T follicular helper cell (primary cell): ENCODE measurements around the gene BIN2.
"Not testable (repeated sequence)": the region's sequence is repeated elsewhere in the genome, so short reads cannot be mapped to it uniquely, and the experiment has no call there.

ENCODE experiments used
- DNase-seq: peaks from one replicate; pipeline ENCODE4 v3.0.0-alpha.2; 2020; ENCODE audit warnings: low read depth

The BIN2 gene

DNA sequence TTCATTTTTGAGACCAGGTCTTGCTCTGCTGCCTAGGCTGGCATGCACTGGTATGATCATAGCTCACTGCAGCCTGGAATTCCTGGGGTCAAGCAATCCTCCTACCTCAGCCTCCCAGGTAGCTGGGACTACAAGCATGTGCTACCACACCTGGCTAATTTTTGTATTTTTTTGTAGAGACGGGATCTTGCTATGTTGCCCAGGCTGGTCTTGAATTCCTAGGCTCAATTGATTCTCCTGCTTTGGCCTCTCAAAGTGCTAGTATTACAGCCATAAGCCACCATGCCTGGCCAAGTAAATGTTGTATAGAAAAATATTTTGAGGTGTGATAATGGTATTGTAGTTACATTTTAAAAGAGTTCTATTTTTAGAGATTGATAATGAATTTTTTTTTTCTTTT lies 12.6 kb downstream of the BIN2 start:
- no peak for DNase-seq

DNA sequence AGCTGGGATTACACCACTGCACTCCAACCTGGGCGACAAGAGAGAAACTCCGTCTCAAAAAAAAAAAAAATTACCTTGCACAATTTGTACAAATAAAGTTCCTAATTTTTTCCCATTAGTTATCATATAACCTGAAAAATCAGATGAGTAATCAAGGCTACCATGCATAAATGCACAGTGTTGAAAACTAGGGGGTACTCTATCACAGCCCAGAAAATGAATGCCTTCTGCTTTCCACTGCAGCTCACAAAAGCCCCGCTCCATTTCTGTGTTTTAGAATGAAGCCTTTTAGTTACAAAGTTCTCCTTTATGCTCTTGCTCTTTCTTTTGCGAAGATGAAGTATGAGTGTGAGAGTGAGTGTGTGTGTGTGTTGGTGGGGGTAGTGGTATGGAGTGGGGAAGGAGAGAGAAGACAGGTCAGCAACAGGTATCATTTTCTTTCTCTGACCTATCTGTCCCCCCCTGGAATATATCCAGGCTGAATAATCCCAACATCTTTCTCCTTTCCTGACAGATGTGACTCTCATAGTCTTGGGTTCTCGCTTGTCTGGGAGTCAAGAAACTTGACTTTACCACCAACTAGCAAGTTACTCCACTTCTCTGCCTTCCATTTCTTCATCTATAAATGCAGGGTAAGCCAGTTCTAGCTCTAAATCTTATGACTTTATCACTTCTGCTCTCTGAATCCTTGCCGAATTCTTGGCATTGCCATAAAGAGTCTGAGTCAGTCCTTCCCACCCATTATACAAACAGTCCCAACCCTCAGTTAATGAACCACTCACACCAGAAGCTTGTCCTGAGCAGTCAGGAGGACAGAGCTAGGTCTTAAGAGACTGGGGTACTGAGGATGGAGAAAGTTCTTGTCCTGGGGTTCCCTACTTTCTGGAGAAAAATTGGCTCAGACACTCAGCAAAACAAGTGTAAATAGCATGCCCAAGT lies 16.1 kb downstream of the BIN2 start:
- DNase-seq, result no peak

DNA sequence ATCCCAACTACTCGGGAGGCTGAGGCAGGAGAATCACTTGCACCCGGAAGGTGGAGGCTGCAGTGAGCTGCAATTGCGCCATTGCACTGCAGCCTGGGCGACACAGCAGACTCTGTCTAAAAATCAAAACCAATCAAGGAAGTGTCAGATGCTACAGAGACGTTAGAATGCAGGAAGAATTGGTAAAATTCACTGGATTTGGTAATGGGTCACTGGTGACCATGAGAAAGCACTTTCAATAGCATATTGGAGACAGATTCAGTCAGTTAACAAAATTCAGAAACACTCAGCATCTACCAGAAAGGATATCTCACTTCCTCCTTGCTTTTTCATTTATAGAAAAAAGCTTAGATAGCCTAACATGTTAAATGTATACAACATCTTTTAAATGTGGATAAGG lies 17.5 kb downstream of the BIN2 start:
- no peak for DNase-seq

DNA sequence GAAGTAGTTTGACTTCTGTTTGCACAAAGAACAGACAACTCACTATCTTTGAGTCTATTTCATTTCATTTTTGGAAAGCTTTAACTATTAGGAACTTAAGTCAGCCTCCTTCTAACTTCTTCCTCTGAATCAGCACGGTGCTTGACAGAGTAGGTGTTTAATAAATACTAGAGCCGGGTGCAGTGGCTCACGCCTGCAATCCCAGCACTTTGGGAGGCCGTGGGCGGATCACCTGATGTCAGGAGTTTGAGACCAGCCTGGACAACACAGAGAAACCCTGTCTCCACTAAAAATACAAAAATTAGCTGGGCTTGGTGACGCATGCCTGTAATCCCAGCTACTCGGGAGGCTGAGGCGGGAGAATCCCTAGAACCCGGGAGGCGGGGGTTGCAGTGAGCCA lies 23.2 kb downstream of the BIN2 start:
- DNase-seq, result not testable (repeated sequence)

DNA sequence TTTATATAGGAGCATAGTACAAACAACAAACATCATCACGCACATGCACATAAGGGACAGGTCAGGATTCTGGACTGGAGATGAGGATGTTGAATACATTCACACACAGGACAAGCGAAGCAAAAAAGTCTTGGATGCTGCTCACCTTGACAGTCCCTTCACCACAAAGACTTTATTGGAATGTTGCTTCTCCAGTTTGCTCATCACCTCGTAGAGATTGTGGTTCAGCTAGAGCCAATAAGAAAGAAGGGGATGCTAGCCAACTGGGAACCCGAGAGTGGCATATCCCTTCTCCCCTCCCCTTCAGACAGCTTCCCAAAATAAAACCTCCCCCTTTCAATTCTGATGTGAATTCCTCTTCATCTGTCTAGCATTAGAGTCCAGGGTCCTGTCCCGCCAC lies 28.3 kb downstream of the BIN2 start:
- DNase-seq, result no peak

GRCh38 chr12:51294097-51294496 lies 29.9 kb downstream of the BIN2 start:
- not testable (repeated sequence) for DNase-seq

DNA sequence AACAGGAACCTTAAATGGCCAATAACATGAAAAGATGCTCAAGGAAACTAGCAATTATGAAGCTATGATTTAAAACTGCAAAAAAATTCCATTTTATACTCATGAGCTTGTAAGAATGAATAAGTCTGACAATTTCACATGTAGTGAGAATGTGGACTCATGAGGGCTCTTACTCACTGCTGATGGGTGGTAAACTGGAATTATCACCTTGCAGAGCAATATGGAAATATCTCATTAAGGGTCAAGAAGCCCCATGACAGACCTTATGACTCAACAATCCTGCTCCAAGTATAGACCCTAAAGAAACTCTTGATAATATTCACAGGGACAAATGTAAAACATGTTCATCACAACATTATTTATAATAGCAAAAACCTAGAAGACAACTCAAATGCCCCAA lies 30.3 kb downstream of the BIN2 start:
- no peak for DNase-seq

- DNase-seq, result not testable (repeated sequence)
Observed at GRCh38 chr12:51291603-51292513, 32.1 kb downstream of the BIN2 start.

- DNase-seq, result no peak
Observed at GRCh38 chr12:51285843-51286242, 38.1 kb downstream of the BIN2 start.

- DNase-seq, result no peak
Observed at GRCh38 chr12:51281202-51281924, 42.6 kb downstream of the BIN2 start.

GRCh38 chr12:51275088-51275487 lies 48.9 kb downstream of the BIN2 start:
- no peak for DNase-seq

GRCh38 chr12:51272810-51273209 lies 51.2 kb downstream of the BIN2 start:
- not testable (repeated sequence) for DNase-seq

DNA sequence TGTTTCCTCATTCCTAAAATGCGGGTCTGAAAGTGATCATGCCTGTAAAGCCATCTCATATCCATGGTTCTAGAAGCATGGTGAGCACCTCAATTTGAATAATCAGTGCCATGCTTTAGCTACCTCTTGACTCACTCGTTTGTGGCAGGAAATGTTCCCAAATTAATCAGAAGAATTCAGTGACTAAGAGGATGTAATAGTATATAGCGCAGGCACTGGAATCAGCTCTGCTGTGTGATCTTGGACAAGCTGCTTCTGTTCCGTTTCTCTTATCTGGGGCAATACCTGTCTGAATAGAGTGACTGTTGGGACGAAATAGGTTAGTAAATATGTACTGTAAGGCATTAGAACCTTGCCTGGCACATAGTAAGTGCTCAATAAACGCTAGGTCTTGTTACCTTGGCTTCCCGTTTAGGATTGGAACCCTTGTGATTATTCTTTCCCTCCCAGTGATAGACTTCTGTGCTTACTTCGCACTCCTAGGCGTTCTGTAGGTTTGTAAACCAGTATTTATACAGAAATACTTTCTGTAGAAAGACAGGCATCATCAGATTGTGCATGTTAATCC lies 52.9 kb downstream of the BIN2 start:
- no peak for DNase-seq

DNA sequence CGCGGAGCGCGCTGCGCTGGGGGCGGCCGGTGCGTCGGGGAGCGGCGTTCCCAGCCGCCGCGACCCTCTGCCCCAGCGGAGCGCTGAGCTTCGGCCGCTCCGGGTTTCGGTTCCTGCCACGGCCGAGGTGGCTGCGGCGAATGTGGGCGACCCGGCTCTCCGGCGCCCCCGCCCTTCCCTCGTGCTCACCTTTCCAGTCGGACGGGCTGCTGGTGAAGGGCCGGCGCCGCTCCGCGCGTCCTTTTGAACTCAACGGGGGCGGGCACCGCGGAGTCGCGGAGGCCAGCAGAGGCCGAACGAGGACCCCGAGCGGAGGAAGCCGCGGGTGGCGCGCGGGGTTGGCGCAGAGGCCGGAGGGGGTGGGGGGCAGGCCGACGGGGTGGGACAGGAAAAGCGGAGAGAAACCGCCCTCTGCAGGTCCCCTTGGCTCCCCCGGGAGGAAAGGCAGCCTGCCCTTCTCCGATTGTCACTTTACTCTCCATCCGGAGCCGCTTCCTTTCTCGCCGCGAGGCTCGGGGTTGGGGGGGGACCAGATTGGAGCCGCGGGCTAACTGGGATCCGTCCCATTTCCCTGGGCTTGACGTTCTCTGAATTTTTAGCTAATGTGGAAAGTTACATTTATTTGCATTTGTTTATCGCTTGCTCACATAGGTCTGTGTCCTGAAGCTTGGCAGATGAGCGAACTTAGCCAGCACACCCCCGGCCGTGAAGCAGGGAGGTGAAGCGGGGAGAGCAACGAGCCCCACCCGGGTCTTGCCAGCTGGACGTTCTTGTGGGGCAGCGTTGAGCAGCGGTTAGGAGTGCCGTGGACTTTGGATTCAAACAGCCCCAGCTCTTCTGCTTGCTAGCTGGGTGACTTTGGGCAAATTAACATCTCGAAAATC lies 53.7 kb downstream of the BIN2 start, which contains the start of gene SMAGP:
Gene SMAGP, minus strand, starts transcription at position 349 of the 884 bp plus-strand sequence. CDS start 1,137 bp downstream, outside the sequence.
- DNase-seq, result peak; percentile 22

DNA sequence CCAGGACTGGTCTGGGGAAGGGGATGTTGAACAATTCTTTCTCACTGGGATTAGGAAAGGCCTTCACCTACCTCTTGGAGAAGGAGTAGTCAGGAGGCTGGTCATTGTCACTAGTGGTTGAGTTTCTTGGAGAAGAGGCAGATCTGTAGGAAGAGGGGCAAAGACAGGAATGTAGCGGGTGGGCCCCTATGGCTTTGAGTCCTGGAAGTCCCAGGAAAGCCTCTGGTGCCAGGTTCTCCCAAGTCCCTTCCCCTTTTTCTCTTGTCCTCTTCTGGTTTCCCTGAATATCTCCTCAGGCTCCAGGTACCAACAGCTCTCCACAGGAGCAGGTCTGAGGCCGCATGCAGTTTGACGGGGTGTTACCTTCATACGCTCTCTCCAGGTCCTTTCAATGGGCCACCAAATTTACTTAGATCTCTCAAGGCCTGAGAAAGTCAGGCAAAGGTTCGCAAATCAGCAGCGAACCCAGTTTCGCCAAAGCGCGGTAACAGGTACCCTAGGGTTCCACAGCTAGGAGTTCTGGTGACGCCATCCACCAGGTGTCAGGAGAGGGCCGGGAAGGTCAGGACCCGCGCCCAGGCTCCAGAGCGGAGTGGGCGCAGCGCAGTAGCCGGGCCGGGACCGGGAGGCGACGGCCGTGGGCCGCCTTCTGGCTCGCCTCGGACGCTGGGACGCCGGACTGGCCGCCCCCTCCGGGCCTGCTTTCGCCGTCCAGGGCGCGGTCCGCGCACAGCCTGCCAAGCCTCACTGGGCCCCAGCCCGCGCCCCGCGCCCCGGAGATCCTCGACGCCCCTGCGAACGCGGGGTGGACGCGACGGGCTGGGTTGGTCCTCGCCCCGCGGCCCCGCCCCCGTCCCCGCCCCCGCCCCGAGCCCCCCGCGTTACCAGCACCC lies 54.6 kb downstream of the BIN2 start:
- peak; percentile 47 for DNase-seq

- no peak for DNase-seq
Observed at GRCh38 chr12:51265024-51265423, 59.0 kb downstream of the BIN2 start.

DNA sequence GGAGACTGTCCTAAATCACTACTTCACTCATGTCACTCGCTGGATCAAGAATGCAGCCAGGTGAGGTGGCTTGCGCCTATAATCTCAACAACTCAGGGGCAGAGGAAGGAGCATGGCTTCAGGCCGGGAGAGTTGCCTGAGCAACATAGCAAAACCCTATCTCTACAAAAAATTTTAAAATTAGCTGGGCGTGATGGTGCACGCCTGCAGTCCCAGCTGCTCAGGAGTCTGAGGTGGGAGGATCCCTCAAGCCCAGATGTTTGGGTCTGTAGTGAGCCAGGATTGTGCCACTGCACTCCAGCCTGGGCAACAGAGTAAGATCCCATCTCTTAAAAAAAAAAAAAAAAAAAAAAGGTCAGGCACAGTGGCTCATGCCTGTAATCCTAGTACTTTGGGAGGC lies 59.7 kb downstream of the BIN2 start:
- no peak for DNase-seq

GRCh38 chr12:51263341-51263740 lies 60.6 kb downstream of the BIN2 start:
- DNase-seq, result no peak

- no peak for DNase-seq
Observed at GRCh38 chr12:51262758-51263177, 61.2 kb downstream of the BIN2 start.
